ENCODE measurements around the gene EML3. TPM values are rescaled to one million over a fixed set of nuclear protein-coding genes. Genes with fewer than 3 reads are reported as not detected.
A peak's percentile ranks its signal among the peaks of the same experiment; 100 is the strongest.

EML3 gene
- total RNA-seq, 1 experiment from 2014 or later = 51.1 TPM

- Mint-ChIP-seq H3K36me3 (peaks cover 61% of the 10 kb centered on the region), H3K9me3 (no peaks in the 10 kb centered on the region), H3K4me1 (peaks cover 32% of the 10 kb centered on the region), H3K4me3 (no peak overlapping the region), H3K27ac (no peak overlapping the region), H3K27me3 (ENCODE audit: low read depth) (no peaks in the 10 kb centered on the region; the same call in 1 of the 2 replicates)
- CTCF ChIA-PET = no interaction called here
- DNase-seq (ENCODE audit: low spot score) = no peak
- ATAC-seq = no peak
- POLR2A ChIA-PET = no interaction called here
- TF ChIP-seq HMGA2 (CRISPR knock-in tag; IDR thresholded peaks at IDR 0.05) = no peak
- no peak for TF ChIP-seq ELF4 (CRISPR knock-in tag; IDR thresholded peaks at IDR 0.05; ENCODE audit: low read depth)
- no peak for TF ChIP-seq GABPB1 (CRISPR knock-in tag; IDR thresholded peaks at IDR 0.05)
- TF ChIP-seq ZNF532 (CRISPR knock-in tag; IDR thresholded peaks at IDR 0.05; ENCODE audit: borderline replicate concordance) = no peak
Measured at GRCh38 chr11:62595124-62595523, 17.5 kb downstream of the EML3 start.

- no peaks in the 10 kb centered on the region; the same call in 1 of the 2 replicates for H3K27me3 Mint-ChIP-seq (ENCODE audit: low read depth)
- ChIA-PET POLR2A (interaction anchor here (1.0 to 3.1 kb wide), 3 partner anchors 7 to 71 kb away, joined by 4 to 53 read pairs (median 5); partner anchors contain the start of genes B3GAT3, C11orf98, CSKMT and MTA2), CTCF (interaction anchor here (0.6 to 4.5 kb wide), 14 partner anchors 11 to 897 kb away, joined by 3 to 74 read pairs (median 6); partner anchors contain the start of genes B3GAT3, C11orf98, CSKMT and EEF1G)
- no peaks in the 10 kb centered on the region for H3K9me3 Mint-ChIP-seq
- peaks cover 54% of the 10 kb centered on the region for H3K36me3 Mint-ChIP-seq
- H3K27ac Mint-ChIP-seq = peak overlapping the region; percentile 82
- peak overlapping the region; percentile 55 for H3K4me3 Mint-ChIP-seq
- H3K4me1 Mint-ChIP-seq = peaks cover 19% of the 10 kb centered on the region
- TF ChIP-seq MAX (CRISPR knock-in tag; IDR thresholded peaks at IDR 0.05) = 0 out of 2 replicates have a peak, but pooled peaks have one; percentile 15
- 0 out of 2 replicates have a peak, but pooled peaks have one; percentile 20 for TF ChIP-seq SP1 (CRISPR knock-in tag; conservative IDR thresholded peaks at IDR 0.05)
- no peak for TF ChIP-seq CBFB (CRISPR knock-in tag; IDR thresholded peaks at IDR 0.05; ENCODE audit: low read depth)
- peak; percentile 89 for DNase-seq (ENCODE audit: low spot score)
- ATAC-seq = peak; percentile 34
Measured at GRCh38 chr11:62593434-62594044, 19.0 kb downstream of the EML3 start.

- ChIA-PET POLR2A (interaction anchor here (2.0 to 3.1 kb wide), 4 partner anchors 8 to 73 kb away, joined by 8 to 53 read pairs (median 40); partner anchors contain the start of genes B3GAT3, C11orf98, CSKMT and INTS5), CTCF (interaction anchor here (0.6 to 4.5 kb wide), 14 partner anchors 11 to 898 kb away, joined by 3 to 74 read pairs (median 14); partner anchors contain the start of genes B3GAT3, EML3, GANAB and MTA2)
- peaks cover 52% of the 10 kb centered on the region for H3K36me3 Mint-ChIP-seq
- H3K4me1 Mint-ChIP-seq = peaks cover 19% of the 10 kb centered on the region
- ATAC-seq (no peak), DNase-seq (ENCODE audit: low spot score) (no peak)
- no peak overlapping the region for H3K27ac Mint-ChIP-seq
- H3K4me3 Mint-ChIP-seq = no peak overlapping the region
- H3K27me3 Mint-ChIP-seq (ENCODE audit: low read depth) = no peaks in the 10 kb centered on the region; the same call in 1 of the 2 replicates
- H3K9me3 Mint-ChIP-seq = no peaks in the 10 kb centered on the region
- TF ChIP-seq ZBTB43 (CRISPR knock-in tag; IDR thresholded peaks at IDR 0.05) (0 out of 2 replicates have a peak, but pooled peaks have one; percentile 26), ZNF532 (CRISPR knock-in tag; IDR thresholded peaks at IDR 0.05; ENCODE audit: borderline replicate concordance) (no peak)
Measured at GRCh38 chr11:62592989-62593421, 19.6 kb downstream of the EML3 start.

Measured in WTC11 (cell line).